HG02943 (cell line): Measurements from ENCODE around the gene PKN1.
A peak's percentile ranks its signal among the peaks of the same experiment; 100 is the strongest.

ENCODE experiments used
- ATAC-seq: cut with Tn5 transposase; IDR thresholded peaks from one replicate; pipeline ENCODE4 v1.9.1; 2021; ENCODE audit warnings: mild to moderate bottlenecking, low read depth, moderate library complexity; ENCODE audit not compliant: unreplicated experiment

The PKN1 gene

DNA sequence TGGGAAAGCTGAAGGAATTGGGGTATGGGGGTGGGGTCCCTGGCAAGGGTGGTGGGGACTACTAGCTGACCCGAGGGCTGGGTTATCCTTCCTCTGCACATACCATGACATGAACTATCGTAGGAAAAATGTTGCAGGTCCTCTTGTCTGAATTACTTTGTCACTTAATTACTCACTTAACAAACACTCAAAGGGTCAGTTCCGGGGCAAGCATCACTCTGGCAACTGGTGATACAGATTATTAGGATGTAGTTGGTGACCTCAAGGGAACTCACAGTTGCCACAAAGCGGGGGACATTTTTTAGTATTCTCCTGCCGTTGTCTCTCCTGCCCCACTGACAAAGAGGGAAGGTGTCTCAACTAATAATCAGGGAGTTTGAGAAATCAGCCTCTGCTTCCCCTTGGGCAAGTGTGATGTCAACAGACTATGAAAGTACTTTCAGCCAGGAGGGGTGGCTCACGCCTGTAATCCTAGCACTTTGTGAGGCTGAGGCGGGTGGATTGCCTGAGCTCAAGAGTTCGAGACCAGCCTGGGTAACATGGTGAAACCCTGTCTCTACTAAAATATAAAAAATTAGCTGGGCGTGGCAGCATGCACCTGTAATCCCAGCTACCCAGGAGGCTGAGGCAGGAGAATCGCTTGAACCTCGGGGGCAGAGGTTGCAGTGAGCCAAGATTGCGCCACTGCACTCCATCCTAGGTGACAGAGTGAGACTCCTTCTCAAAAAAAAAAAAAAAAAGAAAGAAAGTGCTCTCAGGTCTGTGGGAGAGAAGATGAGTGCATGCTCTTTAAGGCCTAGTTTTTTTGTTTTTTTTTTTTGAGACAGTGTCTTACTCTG lies 74.8 kb downstream of the PKN1 start:
- ATAC-seq: no peak

DNA sequence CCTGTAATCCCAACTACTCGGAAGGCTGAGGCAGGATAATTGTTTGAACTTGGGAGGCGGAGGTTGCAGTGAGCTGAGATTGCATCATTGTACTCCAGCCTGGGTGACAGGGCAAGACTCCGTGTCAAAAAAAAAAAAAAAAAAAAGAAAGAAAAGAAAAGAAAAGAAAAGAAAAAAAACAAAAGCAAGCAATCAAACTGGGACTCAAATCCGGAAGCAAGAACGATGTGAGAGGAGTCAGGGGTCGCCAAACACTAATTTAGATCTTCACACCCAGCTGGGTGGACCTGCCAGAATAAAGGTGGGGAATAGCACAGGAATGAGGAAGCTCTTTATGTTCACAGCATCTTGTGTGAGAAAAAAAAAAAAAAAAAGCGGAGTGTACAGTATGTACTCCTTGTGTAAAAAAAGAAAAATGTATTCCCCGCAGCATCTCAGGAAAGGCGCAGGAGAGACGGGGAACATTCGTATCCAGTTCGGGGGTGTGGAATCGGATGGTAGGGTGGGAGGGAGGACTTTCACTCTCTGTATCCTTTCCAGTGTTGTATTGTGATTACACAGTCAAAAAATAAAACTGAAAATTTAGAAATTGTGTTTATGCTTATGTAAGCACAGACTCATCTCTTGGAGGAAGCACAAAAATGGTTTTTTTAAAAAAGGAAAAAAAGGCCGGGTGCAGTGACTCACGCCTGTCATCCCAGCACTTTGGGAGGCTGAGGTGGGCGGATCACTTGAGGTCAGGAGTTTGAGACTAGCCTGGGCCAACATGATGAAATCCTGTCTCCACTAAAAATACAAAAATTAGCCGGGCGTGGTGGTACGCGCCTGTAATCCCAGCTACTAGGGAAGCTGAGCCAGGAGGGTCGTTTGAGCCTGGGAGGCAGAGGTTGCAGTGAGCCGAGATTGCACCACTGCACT lies 77.5 kb downstream of the PKN1 start:
- ATAC-seq: no peak

DNA sequence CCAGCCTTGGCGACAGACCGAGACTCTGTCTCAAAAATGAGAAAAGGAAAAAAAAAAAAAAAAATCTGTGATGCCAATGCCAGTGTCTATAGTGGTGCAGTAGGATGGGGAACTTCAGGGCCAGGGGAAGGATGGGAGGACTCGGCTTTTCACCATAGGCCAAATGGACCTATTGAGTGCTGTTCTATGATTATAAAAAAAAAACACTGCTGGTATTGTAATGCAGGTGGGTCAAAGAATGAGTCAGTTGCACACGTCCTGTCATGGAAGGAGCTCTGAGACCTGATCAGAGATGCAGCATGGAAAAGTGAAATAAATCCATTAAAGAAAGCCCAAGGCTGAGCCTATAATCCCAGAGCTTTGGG lies 78.1 kb downstream of the PKN1 start:
- no peak for ATAC-seq

DNA sequence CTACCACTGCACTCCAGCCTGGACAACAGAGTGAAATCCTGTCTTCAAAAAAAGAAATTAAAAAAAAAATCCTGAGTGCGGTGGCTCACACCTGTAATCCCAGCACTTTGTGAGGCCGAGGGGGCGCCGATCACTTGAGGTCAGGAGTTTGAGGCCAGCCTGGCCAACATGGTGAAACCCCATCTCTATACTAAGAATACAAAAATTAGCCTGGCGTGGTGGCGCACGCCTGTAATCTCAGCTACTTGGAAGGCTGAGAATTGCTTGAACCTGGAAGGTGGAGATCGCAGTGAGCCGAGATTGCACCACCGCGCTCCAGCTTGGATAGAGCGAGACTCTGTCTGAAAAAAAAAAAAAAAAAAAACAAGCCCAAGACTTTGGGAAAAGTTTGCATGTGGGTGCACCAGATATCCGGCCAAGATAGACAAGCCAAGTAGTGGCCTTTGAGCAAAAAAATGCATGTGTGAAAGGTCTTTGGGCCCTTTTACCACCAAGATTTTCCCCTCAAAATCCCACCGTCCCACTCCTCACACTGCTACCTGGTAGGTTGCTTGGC lies 79.4 kb downstream of the PKN1 start:
- no peak for ATAC-seq

DNA sequence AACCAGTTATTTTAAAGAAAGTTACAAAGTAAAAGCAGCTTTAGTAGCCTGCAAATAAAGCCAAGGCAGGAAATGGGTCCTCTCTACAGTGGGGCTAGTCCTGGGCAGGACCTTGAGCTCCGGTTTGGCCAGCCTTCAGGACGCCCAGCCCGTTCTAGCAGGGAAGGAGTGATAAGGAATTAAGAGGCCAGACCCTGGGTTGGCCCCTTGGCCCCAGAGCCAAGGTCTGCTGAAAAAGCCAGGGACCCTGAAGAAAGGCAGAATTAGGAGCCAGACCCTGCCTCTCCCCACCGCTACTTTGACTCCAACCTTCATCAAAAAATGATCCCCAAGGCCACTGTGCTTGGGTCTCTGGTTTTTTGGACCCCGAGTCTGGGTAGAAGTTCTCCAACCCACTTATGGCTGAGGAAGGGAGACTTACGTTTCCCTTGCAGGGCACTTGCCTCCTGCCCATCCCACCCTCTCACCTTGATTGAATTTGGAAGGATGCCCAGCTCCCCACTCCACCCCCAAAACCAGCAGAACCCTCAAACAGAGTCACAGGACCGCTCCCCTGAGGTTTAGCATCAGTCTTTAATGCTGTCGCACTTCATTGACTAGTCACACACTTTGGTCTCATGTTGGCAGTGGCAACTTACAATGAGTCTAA lies 81.2 kb downstream of the PKN1 start:
- no peak for ATAC-seq

DNA sequence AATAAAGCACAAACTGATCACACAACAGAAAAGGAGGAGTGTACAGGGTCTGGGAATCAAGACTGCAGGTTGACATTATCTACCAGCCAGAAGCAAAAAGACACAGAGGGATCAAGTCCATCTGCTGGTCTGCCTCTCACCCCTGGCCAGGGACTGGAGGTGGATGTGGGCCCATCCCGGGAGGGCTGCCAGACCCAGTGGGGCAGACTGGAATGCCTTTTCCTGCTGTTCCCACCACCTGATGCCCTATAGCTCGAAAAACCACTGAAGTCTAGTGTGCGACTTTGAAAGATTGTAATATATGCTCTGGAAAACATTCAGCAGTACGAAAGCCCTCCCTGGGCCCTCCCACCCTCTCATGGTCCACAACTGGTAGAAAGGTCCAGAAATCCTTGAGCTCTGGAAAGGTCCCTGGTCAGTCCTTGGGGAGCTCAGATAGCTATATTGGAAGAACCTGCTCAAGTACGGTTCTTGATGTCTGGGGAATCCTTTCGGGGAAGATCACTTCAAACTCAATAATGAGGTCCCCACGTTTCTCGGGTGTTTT lies 82.5 kb downstream of the PKN1 start:
- ATAC-seq: no peak

DNA sequence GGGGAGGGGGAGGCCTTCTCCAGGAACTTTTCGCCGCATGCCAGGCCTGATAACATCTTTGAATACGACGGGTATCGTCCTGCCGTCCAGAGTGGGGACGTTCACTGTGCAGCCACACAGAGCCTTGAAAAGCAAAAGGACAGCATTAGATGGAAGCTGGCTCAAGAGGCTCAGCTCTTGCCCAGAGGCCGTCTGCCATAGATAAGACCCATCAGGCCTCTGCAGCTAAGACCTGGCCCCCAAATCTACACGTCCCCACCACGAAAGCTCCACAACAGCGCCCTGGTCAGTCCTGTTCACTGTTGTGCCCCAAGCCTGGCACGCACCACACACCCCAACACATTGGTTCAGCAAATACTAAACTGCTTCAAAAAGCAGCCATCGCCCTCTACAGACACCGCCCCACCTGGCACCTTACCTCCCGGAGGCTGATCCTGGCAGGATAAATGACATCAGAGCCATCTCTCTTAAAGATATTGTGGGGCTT lies 83.0 kb downstream of the PKN1 start:
- no peak for ATAC-seq

DNA sequence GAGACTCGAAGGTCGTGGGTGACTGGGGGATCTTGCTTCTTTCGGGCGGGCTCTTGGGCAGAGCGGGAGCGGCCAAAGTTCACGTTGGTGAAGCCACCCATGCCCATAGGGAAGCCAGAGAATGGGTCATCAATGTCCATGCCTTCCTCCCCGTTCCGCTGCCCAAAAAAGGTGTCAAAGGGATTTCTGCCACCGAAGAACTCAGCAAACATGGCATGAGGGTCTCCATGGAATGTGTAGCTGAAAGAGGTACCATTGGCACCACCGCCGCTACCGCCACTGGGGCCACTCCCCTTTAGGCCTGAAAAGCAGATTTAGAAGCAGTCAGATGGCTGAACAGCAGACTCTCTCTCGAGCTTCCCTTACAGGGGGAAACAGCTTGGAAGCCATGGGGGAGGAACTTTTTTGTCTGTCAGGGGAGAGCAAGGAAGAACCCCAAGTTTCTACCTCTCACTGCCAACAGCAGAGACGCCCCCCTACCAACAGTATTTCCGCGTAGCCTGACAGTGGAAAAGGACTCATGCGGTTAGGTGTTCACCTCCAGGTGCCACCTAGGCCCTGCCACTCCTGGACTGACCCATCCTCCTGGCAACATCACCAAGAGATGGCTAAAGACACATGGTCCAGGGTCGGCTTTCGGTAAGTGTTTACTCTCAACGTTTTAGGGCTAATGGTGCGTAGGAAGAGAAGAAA lies 83.8 kb downstream of the PKN1 start:
- ATAC-seq: no peak

DNA sequence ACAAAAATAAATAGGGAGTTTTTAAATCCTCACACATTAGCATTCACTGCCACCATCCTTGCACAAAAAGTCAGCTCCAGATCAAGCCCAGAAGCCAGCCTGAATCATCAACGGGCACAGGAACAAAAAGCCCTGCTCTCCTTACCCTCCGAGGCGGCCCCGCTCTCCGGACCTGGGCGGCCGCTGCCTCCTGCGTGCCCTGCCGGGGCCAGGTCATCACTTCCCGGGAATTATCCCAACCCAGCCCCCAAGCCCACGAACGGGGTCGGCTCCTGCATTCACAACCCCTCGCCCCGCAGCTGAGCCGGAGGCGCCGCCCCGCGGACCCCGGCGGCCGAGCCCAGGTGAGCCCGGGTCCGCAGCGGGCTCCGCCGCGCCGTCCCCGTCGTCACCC lies 84.3 kb downstream of the PKN1 start:
- no peak for ATAC-seq

DNA sequence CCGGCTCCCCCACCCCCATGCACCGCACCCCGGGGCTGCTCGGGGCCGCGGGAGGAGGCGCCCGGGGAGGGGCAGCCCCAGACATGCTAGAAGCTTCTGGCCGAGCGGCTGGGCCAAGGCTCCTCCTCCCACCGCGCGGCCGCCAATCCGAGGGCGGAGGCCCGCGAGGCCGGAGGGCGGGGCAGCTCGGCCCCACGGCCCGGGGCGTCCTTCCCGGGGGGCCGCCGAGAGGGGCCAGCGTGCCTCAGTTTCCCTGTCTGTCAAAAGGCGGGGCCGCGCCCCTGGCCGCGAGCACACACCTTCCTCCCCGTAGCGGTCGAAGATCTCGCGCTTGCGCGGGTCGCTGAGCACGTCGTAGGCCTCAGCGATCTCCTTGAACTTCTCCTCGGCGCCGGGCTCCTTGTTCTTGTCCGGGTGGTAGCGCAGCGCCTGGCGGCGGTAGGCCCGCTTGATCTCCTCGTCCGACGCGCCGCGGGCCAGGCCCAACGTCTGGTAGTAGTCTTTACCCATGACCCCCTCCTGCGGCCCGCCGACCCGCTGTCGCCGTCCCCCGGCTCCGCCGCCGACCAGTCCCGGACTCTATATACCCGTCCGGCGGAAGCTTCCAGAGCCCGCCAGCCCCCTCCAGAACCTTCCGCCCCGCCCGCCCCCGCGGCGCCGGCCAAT lies 84.9 kb downstream of the PKN1 start, which contains the start of gene DNAJB1:
DNAJB1 (minus strand) TSS at position 558 of the 666 bp plus-strand sequence; CDS start at position 510, 48 bp downstream.
- peak; percentile 62 for ATAC-seq

DNA sequence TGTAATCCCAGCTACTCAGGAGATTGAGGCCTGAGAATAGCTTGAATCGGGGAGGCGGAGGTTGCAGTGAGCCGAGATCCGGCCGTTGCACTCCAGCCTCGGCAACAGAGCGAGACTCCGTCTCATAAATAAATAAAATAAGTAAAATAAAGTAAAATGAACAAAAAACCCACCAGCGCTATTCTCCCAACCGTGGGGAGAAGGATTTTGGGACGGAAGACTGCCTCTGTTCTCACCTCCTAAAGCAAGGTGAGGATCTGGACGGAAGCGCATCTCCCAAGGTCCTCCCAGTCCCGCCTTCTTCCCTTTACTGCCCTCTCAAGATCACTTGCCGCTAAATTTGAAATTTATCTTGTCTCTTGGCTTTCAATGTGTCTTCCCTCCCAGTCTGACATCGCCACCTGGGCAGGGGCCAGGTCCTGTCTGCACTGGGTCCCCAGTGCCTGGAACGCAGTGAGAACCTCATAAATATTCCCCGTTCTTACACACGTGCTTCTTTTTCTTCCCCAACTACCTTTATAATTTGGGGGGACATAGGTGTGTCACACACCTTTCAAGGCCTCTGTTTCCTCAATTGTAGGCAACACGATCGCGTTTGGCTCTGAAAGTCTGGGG lies 86.2 kb downstream of the PKN1 start:
- ATAC-seq: no peak

DNA sequence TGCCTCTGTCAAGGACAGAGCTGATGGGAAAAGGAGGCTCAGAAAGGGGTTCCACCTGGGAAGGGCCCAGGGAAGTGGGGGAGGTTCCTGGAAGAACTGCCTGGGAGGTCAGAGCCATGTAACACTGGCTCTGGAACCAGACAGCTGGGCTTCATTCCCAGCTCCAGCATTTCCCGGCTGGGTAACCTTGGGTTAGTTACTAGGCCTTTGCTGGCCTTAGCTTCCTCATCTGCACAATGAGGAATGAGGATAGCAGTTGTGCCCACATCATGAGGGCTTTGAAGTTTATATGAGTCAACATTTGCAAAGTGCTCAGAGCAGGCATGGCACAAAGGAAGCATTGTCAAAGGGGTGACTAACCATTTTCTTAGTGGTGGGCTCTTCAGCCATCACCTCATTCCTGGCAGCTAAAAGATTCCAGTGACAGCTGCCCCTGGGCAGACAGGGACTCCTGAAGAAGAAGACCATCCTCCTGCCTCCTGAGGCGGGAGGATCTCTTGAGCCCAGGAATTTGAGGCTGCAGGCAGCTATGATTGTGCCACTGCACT lies 86.8 kb downstream of the PKN1 start:
- ATAC-seq: no peak

DNA sequence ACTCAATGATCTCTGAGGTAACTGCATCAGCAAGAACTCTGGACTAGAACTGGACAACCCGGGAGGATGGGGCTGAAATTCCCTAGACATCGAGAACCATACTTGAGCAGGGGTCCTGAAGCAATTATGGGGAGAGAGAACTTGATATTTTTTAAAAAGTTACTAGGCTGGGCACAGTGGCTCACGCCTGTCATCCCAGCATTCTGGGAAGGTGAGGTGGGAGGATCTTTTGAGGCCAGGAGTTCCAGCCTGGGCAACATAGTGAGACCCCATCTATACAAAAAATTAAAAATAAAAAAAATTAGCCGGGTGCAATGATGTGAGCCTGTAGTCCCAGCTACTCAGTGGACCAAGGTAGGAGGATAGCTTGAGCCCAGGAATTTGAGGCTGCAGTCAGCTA lies 87.4 kb downstream of the PKN1 start:
- ATAC-seq: no peak
